Measurements from ENCODE around the gene MAPKAPK2. TPM values are rescaled to one million over a fixed set of nuclear protein-coding genes. Genes with fewer than 3 reads are reported as not detected.

The MAPKAPK2 gene
- total RNA-seq, 2 experiments from 2014 or later = 157 to 166 TPM

DNA sequence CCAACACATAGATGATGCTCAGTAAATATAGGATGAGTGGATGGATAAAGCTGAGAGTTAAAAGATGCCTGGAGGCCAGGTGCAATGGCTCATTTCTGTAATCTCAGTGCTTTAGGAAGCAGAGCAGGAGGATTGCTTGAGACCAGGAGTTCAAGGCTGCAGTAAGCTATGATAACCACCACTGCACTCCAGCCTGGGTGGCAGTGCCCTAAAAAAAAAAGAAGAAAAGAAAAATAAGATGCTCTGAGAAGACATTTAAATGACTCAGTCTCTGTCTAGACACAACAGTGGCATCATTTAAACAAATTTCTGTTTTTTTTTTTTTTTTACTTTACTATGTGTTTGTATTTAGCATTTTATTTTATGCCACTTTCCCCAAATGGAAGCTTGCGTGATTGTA is 60.6 kb downstream of the MAPKAPK2 start:
- H3K4me3 Mint-ChIP-seq = no peak overlapping the region
- Histone ChIP-seq H3K36me3 (ENCODE audit: insufficient read depth, low read length) (no peaks in the 10 kb centered on the region), H3K27me3 (ENCODE audit: control insufficient read depth in 1 of 2, insufficient read depth in 2 of 2, low read length in 2 of 2) (no peaks in the 10 kb centered on the region), H3K27ac (ENCODE audit: low read depth in 1 of 2, low read length in 2 of 2) (no peak overlapping the region), H3K4me1 (ENCODE audit: insufficient read depth, low read length) (peaks cover 18% of the 10 kb centered on the region), H3K9me3 (ENCODE audit: control insufficient read depth in 1 of 2, insufficient read depth in 1 of 2, low read length in 2 of 2) (no peaks in the 10 kb centered on the region), H3K4me3 (ENCODE audit: low read length) (no peak overlapping the region)
- no peaks in the 10 kb centered on the region for H3K27me3 Mint-ChIP-seq
- H3K36me3 Mint-ChIP-seq (ENCODE audit: low read depth) = no peaks in the 10 kb centered on the region
- no peaks in the 10 kb centered on the region for H3K9me3 Mint-ChIP-seq
- peak overlapping the region; percentile 20 for H3K27ac Mint-ChIP-seq
- peak; percentile 59 for ATAC-seq (ENCODE audit: poor library complexity)
- peaks cover 56% of the 10 kb centered on the region for H3K4me1 Mint-ChIP-seq (ENCODE audit: low read depth)
- DNase-seq = no peak
- TF ChIP-seq, protein P1, sequence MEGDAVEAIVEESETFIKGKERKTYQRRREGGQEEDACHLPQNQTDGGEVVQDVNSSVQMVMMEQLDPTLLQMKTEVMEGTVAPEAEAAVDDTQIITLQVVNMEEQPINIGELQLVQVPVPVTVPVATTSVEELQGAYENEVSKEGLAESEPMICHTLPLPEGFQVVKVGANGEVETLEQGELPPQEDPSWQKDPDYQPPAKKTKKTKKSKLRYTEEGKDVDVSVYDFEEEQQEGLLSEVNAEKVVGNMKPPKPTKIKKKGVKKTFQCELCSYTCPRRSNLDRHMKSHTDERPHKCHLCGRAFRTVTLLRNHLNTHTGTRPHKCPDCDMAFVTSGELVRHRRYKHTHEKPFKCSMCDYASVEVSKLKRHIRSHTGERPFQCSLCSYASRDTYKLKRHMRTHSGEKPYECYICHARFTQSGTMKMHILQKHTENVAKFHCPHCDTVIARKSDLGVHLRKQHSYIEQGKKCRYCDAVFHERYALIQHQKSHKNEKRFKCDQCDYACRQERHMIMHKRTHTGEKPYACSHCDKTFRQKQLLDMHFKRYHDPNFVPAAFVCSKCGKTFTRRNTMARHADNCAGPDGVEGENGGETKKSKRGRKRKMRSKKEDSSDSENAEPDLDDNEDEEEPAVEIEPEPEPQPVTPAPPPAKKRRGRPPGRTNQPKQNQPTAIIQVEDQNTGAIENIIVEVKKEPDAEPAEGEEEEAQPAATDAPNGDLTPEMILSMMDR (IDR thresholded peaks at IDR 0.05) = no peak
- intact Hi-C loops (cut with DNase I, micrococcal nuclease) = no loop called here
- CTCF ChIA-PET = interaction anchor here (0.8 to 1.9 kb wide), 4 partner anchors 11 to 161 kb away, joined by 3 to 14 read pairs (median 4); no protein-coding TSS in a partner anchor
- POLR2A ChIA-PET = interaction anchor here (0.6 to 1.4 kb wide), 4 partner anchors 10 to 58 kb away, joined by 3 to 6 read pairs (median 4); no protein-coding TSS in a partner anchor

DNA sequence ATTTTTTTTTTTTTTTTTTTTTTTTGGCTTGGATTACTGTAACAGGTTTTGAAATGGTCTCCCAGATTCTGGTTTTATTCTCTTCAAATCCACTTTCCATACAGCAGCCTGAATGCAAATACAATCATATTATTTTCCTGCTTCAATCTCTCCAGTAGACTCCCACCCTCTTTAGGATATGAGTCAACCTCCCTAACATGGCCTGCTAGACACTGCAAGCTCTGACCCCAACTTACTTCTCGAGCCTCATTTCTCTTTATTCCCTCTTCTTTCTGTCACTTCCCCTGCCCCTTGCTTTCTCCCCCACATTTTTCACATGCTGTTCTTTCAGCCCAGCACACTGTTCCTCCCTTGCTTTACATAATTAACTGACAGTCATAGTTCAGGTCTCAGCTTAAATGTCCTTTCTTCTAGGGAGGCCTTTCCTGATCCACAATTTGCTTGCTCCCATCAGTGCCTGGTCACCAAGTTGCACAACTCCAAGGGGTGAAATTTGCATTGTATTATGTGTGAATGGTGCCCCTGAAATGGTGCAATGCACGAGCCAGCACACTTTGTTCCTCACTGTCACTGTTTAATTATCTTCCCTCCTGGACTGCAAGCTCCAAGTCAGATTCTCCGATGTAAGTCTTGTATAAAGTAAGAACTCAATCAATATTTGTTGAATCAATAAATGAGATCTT is 63.8 kb downstream of the MAPKAPK2 start:
- intact Hi-C loops (cut with DNase I, micrococcal nuclease) = loop anchor here in 1 of 2 experiments (2.0 kb wide), 1 partner anchor 20 kb away; no protein-coding TSS in a partner anchor
- peaks cover 8% of the 10 kb centered on the region for H3K4me1 ChIP-seq (ENCODE audit: insufficient read depth, low read length)
- peaks cover 29% of the 10 kb centered on the region for H3K4me1 Mint-ChIP-seq (ENCODE audit: low read depth)

DNA sequence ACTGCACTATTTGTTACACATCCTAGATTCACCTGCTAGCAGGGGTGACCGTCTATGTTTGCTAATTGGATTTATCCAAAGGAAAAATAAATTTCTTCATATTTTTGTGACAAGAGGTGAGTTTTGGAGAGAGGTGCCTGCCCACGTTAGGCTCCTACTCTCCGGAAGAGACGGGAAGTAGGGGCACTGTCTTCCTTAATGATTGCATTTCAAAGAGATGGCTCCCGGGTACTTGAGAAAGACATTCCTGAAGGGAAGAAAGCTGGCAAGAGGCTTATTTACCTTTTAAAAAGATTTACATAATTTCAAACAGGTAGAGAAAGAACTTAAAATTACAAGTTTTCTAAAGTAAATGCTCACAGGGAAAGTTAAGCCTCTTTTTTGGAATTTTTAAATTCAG is 67.2 kb downstream of the MAPKAPK2 start:
- peaks cover 2% of the 10 kb centered on the region for H3K9me3 Mint-ChIP-seq
- CTCF ChIA-PET = no interaction called here
- H3K4me1 Mint-ChIP-seq (ENCODE audit: low read depth) = peaks cover 36% of the 10 kb centered on the region

More for the DNA sequence above, 63.8 kb downstream of the MAPKAPK2 start:
- TF ChIP-seq, protein P1 (IDR thresholded peaks at IDR 0.05) = no peak
- Histone ChIP-seq H3K36me3 (ENCODE audit: insufficient read depth, low read length) (no peaks in the 10 kb centered on the region), H3K27ac (ENCODE audit: low read depth in 1 of 2, low read length in 2 of 2) (no peak overlapping the region), H3K9me3 (ENCODE audit: control insufficient read depth in 1 of 2, insufficient read depth in 1 of 2, low read length in 2 of 2) (no peaks in the 10 kb centered on the region), H3K27me3 (ENCODE audit: control insufficient read depth in 1 of 2, insufficient read depth in 2 of 2, low read length in 2 of 2) (no peaks in the 10 kb centered on the region), H3K4me3 (ENCODE audit: low read length) (no peak overlapping the region)
- no peaks in the 10 kb centered on the region for H3K9me3 Mint-ChIP-seq
- no peak overlapping the region for H3K27ac Mint-ChIP-seq
- ChIA-PET POLR2A (interaction anchor here (0.7 to 1.3 kb wide), 3 partner anchors 22 to 157 kb away, joined by 3 to 5 read pairs (median 4); partner anchors contain the start of gene IL19), CTCF (interaction anchor here (0.6 to 0.9 kb wide), 2 partner anchors 14 to 230 kb away, joined by 3 read pairs; no protein-coding TSS in a partner anchor)
- ATAC-seq (ENCODE audit: poor library complexity) = no peak
- DNase-seq = no peak
- no peak overlapping the region for H3K4me3 Mint-ChIP-seq
- H3K27me3 Mint-ChIP-seq = no peaks in the 10 kb centered on the region
- H3K36me3 Mint-ChIP-seq (ENCODE audit: low read depth) = no peaks in the 10 kb centered on the region

More for the DNA sequence above, 67.2 kb downstream of the MAPKAPK2 start:
- H3K36me3 ChIP-seq (ENCODE audit: insufficient read depth, low read length) = no peaks in the 10 kb centered on the region
- Mint-ChIP-seq H3K27me3 (no peaks in the 10 kb centered on the region), H3K36me3 (ENCODE audit: low read depth) (no peaks in the 10 kb centered on the region), H3K4me3 (no peak overlapping the region), H3K27ac (no peak overlapping the region)
- POLR2A ChIA-PET = interaction anchor here (1.0 kb wide), 1 partner anchor 171 kb away, joined by 3 read pairs; no protein-coding TSS in a partner anchor
- no peaks in the 10 kb centered on the region for H3K4me1 ChIP-seq (ENCODE audit: insufficient read depth, low read length)
- H3K27me3 ChIP-seq (ENCODE audit: control insufficient read depth in 1 of 2, insufficient read depth in 2 of 2, low read length in 2 of 2) = no peaks in the 10 kb centered on the region
- DNase-seq (no peak), ATAC-seq (ENCODE audit: poor library complexity) (no peak)
- no peak overlapping the region for H3K4me3 ChIP-seq (ENCODE audit: low read length)
- intact Hi-C loops (cut with DNase I, micrococcal nuclease) = no loop called here
- H3K27ac ChIP-seq (ENCODE audit: low read depth in 1 of 2, low read length in 2 of 2) = no peak overlapping the region
- TF ChIP-seq, protein P1 (IDR thresholded peaks at IDR 0.05) = no peak
- no peaks in the 10 kb centered on the region for H3K9me3 ChIP-seq (ENCODE audit: control insufficient read depth in 1 of 2, insufficient read depth in 1 of 2, low read length in 2 of 2)

All from CD4-positive, alpha-beta T cell (primary cell).